IMR-90 (cell line): ENCODE data around the gene RNU6-1. TPM values are rescaled to one million over a fixed set of nuclear protein-coding genes. Genes with fewer than 3 reads are reported as not detected.

Experiments
- ATAC-seq: fragments of 200-7000 bp; cut with Tn5 transposase; 2 replicates; pipeline ENCODE4 v1.9.1; 2020; ENCODE audit warnings: low read depth, mild to moderate bottlenecking, moderate library complexity
- BruUV-seq: library from RNA; stranded (reverse); fragments of 400-500 nt; replicated peaks from 2 replicates; lab custom pipeline; 2021; lab: Mats Ljungman, UMichigan
- CTCF ChIA-PET: fragments of 300-600 bp; formaldehyde crosslinking; extraction: SDS; loops from one replicate; lab custom pipeline; 2021; ENCODE audit warnings: antibody characterized with exemption; lab: Yijun Ruan, JAX
- POLR2A ChIA-PET: fragments of 300-600 bp; sonication (Branson Sonifier 250); formaldehyde crosslinking; loops from one replicate; lab custom pipeline; 2022; ENCODE audit warnings: antibody characterized with exemption; ENCODE audit not compliant: unreplicated experiment; lab: Charles Lee
- DNase-seq: peaks from one replicate; pipeline ENCODE4 v3.0.0; 2013
- H2AFZ ChIP-seq: replicated peaks from 2 replicates; pipeline ENCODE3; 2013; ENCODE audit warnings: low read length, mild to moderate bottlenecking; ENCODE audit not compliant: poor library complexity
- H2AK5ac ChIP-seq: 2 replicates; pipeline ENCODE4 v1.6.1; 2013; ENCODE audit warnings: low read depth, low read length, inconsistent platforms
- H2AK9ac ChIP-seq: replicated peaks from 2 replicates; pipeline ENCODE3; 2013; ENCODE audit warnings: mild to moderate bottlenecking, low read depth, low read length, moderate library complexity; ENCODE audit not compliant: poor library complexity
- H2BK120ac ChIP-seq: 2 replicates; pipeline ENCODE4 v1.6.1; 2013; ENCODE audit warnings: low read depth, low read length, inconsistent platforms
- H2BK15ac ChIP-seq: 3 replicates; pipeline ENCODE4 v1.6.1; 2013; ENCODE audit warnings: low read depth, low read length, inconsistent platforms
- H2BK20ac ChIP-seq: 2 replicates; pipeline ENCODE4 v1.6.1; 2013; ENCODE audit warnings: low read depth, mild to moderate bottlenecking, inconsistent platforms, low read length, moderate library complexity
- H2BK5ac ChIP-seq: 2 replicates; pipeline ENCODE4 v1.6.1; 2013; ENCODE audit warnings: mild to moderate bottlenecking, low read depth, low read length, inconsistent platforms; ENCODE audit not compliant: poor library complexity, severe bottlenecking
- H3K14ac ChIP-seq: replicated peaks from 2 replicates; pipeline ENCODE4 v1.6.1; 2013; ENCODE audit warnings: low read depth, low read length, inconsistent platforms
- H3K18ac ChIP-seq: 2 replicates; pipeline ENCODE4 v1.6.1; 2013; ENCODE audit warnings: low read depth, low read length, control low read depth
- H3K23ac ChIP-seq: 2 replicates; pipeline ENCODE4 v1.6.1; 2013; ENCODE audit warnings: low read depth, low read length, inconsistent platforms
- H3K27ac ChIP-seq: 2 replicates; pipeline ENCODE4 v1.5.1; 2013; ENCODE audit warnings: mild to moderate bottlenecking, control low read depth, low read length; ENCODE audit not compliant: insufficient read depth
- H3K27me3 ChIP-seq: 2 replicates; pipeline ENCODE4 v1.6.1; 2013; ENCODE audit warnings: low read length; ENCODE audit not compliant: control insufficient read depth, insufficient read depth
- H3K36me3 ChIP-seq: 2 replicates; pipeline ENCODE4 v1.6.1; 2013; ENCODE audit warnings: low read length, mixed read lengths; ENCODE audit not compliant: control insufficient read depth, insufficient read depth
- H3K4ac ChIP-seq: 2 replicates; pipeline ENCODE4 v1.6.1; 2013; ENCODE audit warnings: low read depth, low read length, inconsistent platforms
- H3K4me1 ChIP-seq: 2 replicates; pipeline ENCODE4 v1.6.1; 2013; ENCODE audit warnings: low read length, mixed read lengths; ENCODE audit not compliant: control insufficient read depth, insufficient read depth
- H3K4me2 ChIP-seq: 2 replicates; pipeline ENCODE4 v1.6.1; 2013; ENCODE audit warnings: low read depth, mild to moderate bottlenecking, control low read depth, low read length, moderate library complexity
- H3K4me3 ChIP-seq: 2 replicates; pipeline ENCODE4 v1.5.1; 2013; ENCODE audit warnings: low read depth, mild to moderate bottlenecking, control low read depth, low read length, moderate library complexity; ENCODE audit not compliant: insufficient read depth
- H3K56ac ChIP-seq: 2 replicates; pipeline ENCODE4 v1.6.1; 2013; ENCODE audit warnings: low read length, inconsistent platforms; ENCODE audit not compliant: insufficient read depth; ENCODE audit errors: extremely low read depth
- H3K79me1 ChIP-seq, 2 experiments: 2 replicates each; pipeline ENCODE4 v1.6.1; 2013; ENCODE audit warnings: low read length in 2 of 2, inconsistent platforms in 1 of 2, low read depth in 1 of 2
- H3K9ac ChIP-seq: 2 replicates; pipeline ENCODE4 v1.6.1; 2013; ENCODE audit warnings: low read depth, low read length, control low read depth
- H3K9me1 ChIP-seq: 2 replicates; pipeline ENCODE4 v1.6.1; 2013; ENCODE audit warnings: low read length, inconsistent platforms; ENCODE audit not compliant: insufficient read depth
- H3K9me3 ChIP-seq: 2 replicates; pipeline ENCODE4 v1.6.1; 2013; ENCODE audit warnings: low read length; ENCODE audit not compliant: control insufficient read depth, insufficient read depth
- H4K20me1 ChIP-seq: 2 replicates; pipeline ENCODE4 v1.6.1; 2013; ENCODE audit warnings: low read length, inconsistent platforms; ENCODE audit not compliant: insufficient read depth
- H4K5ac ChIP-seq: 2 replicates; pipeline ENCODE4 v1.6.1; 2013; ENCODE audit warnings: mild to moderate bottlenecking, low read depth, low read length, control low read depth
- H4K8ac ChIP-seq, 2 experiments: 2 replicates each; pipeline ENCODE4 v1.6.1; 2013; ENCODE audit warnings: low read depth in 2 of 2, low read length in 2 of 2, control low read depth in 1 of 2, inconsistent platforms in 1 of 2
- H4K91ac ChIP-seq: 2 replicates; pipeline ENCODE4 v1.6.1; 2013; ENCODE audit warnings: low read depth, low read length, inconsistent platforms; ENCODE audit not compliant: insufficient read depth
- BHLHE40 ChIP-seq: fragments of 150-350 bp; IDR thresholded peaks from 2 replicates; pipeline ENCODE4 v1.6.1; 2016; ENCODE audit warnings: mild to moderate bottlenecking, low read depth, low read length
- CEBPB ChIP-seq: IDR thresholded peaks from 2 replicates; pipeline ENCODE4 v1.6.1; 2012; ENCODE audit warnings: low read depth, low read length, improper control_type of control experiment
- MAFK ChIP-seq: IDR thresholded peaks from 2 replicates; pipeline ENCODE4 v1.6.1; 2012; ENCODE audit warnings: low read depth, low read length, improper control_type of control experiment
- MAZ ChIP-seq: IDR thresholded peaks from 2 replicates; pipeline ENCODE4 v1.6.1; 2012; ENCODE audit warnings: low read depth, mild to moderate bottlenecking, low read length, improper control_type of control experiment, moderate library complexity, borderline replicate concordance
- POLR2A ChIP-seq: IDR thresholded peaks from 2 replicates; pipeline ENCODE4 v1.6.1; 2012; ENCODE audit warnings: mild to moderate bottlenecking, low read depth, low read length
- SMC3 ChIP-seq: fragments of 150-350 bp; IDR thresholded peaks from 2 replicates; pipeline ENCODE4 v1.6.1; 2016; ENCODE audit warnings: low read depth, mild to moderate bottlenecking, antibody characterized with exemption, low read length, moderate library complexity
- USF2 ChIP-seq: fragments of 150-350 bp; IDR thresholded peaks from 2 replicates; pipeline ENCODE4 v1.6.1; 2017; ENCODE audit warnings: mild to moderate bottlenecking, antibody characterized with exemption, low read length, low read depth
- WGBS, 2 experiments: methylation state at CpG; one replicate each; pipeline versions ENCODE4 v1.1.5 to v1.1.7; 2013; ENCODE audit warnings: missing lambda C conversion rate in 2 of 2; ENCODE audit not compliant: insufficient read length in 1 of 2; ENCODE audit errors: extremely low coverage in 2 of 2; 5-methylcytosine and 5-hydroxymethylcytosine counted together
- dilution Hi-C: fragments of 300-500 bp; cut with HindIII; formaldehyde crosslinking; loops from one replicate; pipeline ENCODE4 v1.14.3; 2018; ENCODE audit warnings: low sequenced_read_pairs; ENCODE audit not compliant: unreplicated experiment
- in situ Hi-C: fragments of 300-500 bp; cut with MboI; formaldehyde crosslinking; loops from 3 replicates; pipeline ENCODE4 v1.14.3; 2019; ENCODE audit warnings: low sequenced_read_pairs, inconsistent platforms, mixed read lengths
- intact Hi-C: fragments of 100-400 bp; cut with micrococcal nuclease; formaldehyde crosslinking; loops from 2 replicates; pipeline ENCODE4 v1.10.0; 2022
- polyA plus RNA-seq, 3 experiments: library from polyadenylated mRNA; depleted of rRNA; stranded (reverse); fragments of >200 nt; gene quantifications; 2 replicates each; pipeline ENCODE4 v1.2.3, GENCODE V29; 2012; ENCODE audit warnings: low replicate concordance in 1 of 3
- total RNA-seq: library from RNA; depleted of rRNA; stranded (reverse); fragments of >200 nt; gene quantifications from 2 replicates; pipeline ENCODE4 v1.2.3, GENCODE V29; 2012

The RNU6-1 gene
- total and polyA plus RNA-seq, 2 of the 4 experiments (the other 2 are of a cell fraction) = not detected

GRCh38 chr15:67862750-67863441 is 23.1 kb upstream of the RNU6-1 start:
- in situ Hi-C loops = loop anchor here (10.0 kb wide), 1 partner anchor 292 kb away; no protein-coding TSS in a partner anchor
- H3K4me2 ChIP-seq = peak overlapping the region; percentile 60
- peak; percentile 4 for ATAC-seq

More at GRCh38 chr15:67862750-67863441, 23.1 kb upstream of the RNU6-1 start:
- WGBS, 2 experiments = 73% methylated on average over 7 of the region's 16 CpGs; no CpG with 5 or more reads in 1 of the 2 experiments
- Histone ChIP-seq H3K36me3 (no peaks in the 10 kb centered on the region), H2BK20ac (no peak overlapping the region), H3K27ac (no peak overlapping the region), H3K18ac (no peak overlapping the region), H4K8ac (no peak overlapping the region), H2BK5ac (no peak overlapping the region), H2BK15ac (no peak overlapping the region), H3K9me3 (no peaks in the 10 kb centered on the region), H2BK120ac (peak overlapping the region; percentile 14; the same call in 1 of the 2 replicates), H4K20me1 (no peaks in the 10 kb centered on the region), H3K9ac (no peak overlapping the region), H3K4me1 (peaks cover 4% of the 10 kb centered on the region; the same call in 1 of the 2 replicates), H2AK5ac (no peak overlapping the region; the same call in 1 of the 2 replicates), H3K4me3 (peak overlapping the region; percentile 13; the same call in 1 of the 2 replicates), H3K9me1 (no peaks in the 10 kb centered on the region; the same call in 1 of the 2 replicates), H3K4ac (no peak overlapping the region), H3K23ac (no peak overlapping the region), H2AK9ac (no peak overlapping the region), H2AFZ (peak overlapping the region; percentile 93), H3K79me1 (no peaks in the 10 kb centered on the region), H4K91ac (no peak overlapping the region), H3K27me3 (peaks cover 4% of the 10 kb centered on the region; the same call in 1 of the 2 replicates), H4K5ac (no peak overlapping the region), H3K14ac (0 out of 2 replicates have a peak overlapping the region, but pooled peaks have one; percentile 26), H3K56ac (no peak overlapping the region)
- TF ChIP-seq POLR2A (no peak; the same call in 1 of the 2 replicates), BHLHE40 (no peak), MAFK (no peak), MAZ (no peak), CEBPB (no peak), USF2 (no peak), SMC3 (no peak)
- CTCF ChIA-PET = interaction anchor here (0.9 to 1.9 kb wide), 5 partner anchors 14 to 294 kb away, joined by 3 to 4 read pairs (median 3); no protein-coding TSS in a partner anchor
- intact Hi-C loops (loop anchor here (1.0 to 2.0 kb wide), 4 partner anchors 191 to 348 kb away; partner anchors contain the start of gene PIAS1), dilution Hi-C loops (no loop called here)
- no peak for DNase-seq
- POLR2A ChIA-PET = no interaction called here
- no TSS peak for BruUV-seq
